Inferior parietal cortex (tissue), 1 donor: Measurements from ENCODE around the gene CEP295NL.
"Not testable (repeated sequence)": the region's sequence is repeated elsewhere in the genome, so short reads cannot be mapped to it uniquely, and the experiment has no call there.

Source experiments
- DNase-seq: peaks from one replicate; pipeline ENCODE4 v3.0.0-alpha.2; 2016; ENCODE audit errors: extremely low spot score

CEP295NL gene

GRCh38 chr17:78888941-78889518, 14.0 kb downstream of the CEP295NL start:
- DNase-seq, result no peak

DNA sequence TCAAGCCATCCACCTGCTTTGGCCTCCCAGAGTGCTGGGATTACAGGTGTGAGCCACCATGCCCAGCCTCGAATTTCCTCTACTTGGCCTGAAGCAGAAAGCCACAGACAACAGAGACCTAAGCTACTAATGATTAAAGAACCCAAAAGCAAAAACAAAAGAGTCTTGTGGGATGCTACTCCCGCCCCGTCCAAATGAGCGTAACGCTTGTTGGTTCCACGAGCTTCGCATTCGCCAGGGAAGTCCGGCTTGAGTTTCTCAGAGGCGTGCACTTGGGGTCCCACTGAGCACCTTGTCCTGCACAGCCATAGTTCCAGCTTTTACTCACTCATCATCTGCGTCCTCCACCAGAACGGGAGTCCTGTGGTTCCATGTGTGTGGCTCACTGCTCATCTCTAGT, 16.0 kb downstream of the CEP295NL start:
- DNase-seq, result no peak

DNA sequence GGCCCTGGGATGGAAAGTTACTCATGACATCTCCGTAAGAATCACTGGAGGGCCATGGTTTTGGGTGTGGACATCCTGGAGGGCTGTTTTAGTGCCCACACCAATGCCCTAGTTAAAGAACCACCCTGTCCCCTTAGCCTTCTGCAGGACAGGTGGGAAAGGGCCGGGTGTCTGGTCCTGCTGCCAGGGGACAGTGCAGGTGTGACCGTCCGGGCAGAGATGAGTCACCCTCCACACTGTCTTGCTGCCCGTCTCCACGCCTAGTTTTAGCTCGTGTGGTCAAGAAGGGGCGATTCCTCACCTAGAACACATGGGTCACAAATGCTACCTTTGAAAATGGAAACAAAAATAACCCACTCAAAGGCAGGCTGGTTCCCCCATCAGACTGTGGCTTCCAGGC, 17.0 kb downstream of the CEP295NL start:
- no peak for DNase-seq

- no peak for DNase-seq
Measured at GRCh38 chr17:78884876-78885667, 17.9 kb downstream of the CEP295NL start.

DNA sequence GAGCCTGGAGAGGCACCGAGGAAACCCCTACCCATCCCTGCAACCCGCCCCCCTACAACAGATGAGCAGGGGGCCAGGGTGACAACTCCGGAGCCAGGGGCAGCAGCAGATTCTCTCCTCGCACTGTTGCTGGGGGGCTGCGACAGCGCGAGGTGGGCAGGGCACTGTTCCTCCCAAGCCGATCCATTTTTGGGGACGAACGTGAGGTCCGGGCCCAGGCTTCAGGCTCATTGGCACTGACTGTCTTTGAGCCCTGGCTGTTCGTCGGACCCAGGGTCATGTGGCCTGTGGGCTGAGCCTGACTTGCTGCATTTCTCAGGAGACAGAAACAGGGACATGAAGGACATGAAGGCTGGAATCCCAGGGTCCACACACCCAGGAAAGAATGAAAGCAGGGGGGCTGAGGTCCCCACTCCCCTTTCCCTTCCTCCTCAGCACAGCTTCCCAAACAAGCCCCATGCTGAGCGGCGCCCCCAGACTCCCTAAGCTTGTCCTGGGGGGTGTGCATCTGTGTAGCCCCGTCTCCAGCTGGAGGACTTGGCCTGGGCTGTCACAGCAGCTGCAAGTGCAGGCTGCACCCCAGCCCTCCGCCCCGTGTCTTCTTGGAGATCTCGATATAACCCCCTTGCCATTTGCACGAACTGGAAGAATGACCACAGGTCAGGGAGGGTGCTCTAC, 18.7 kb downstream of the CEP295NL start:
- peak; percentile 49 for DNase-seq

- peak; percentile 86 for DNase-seq
Measured at GRCh38 chr17:78883533-78884131, 19.4 kb downstream of the CEP295NL start.

DNA sequence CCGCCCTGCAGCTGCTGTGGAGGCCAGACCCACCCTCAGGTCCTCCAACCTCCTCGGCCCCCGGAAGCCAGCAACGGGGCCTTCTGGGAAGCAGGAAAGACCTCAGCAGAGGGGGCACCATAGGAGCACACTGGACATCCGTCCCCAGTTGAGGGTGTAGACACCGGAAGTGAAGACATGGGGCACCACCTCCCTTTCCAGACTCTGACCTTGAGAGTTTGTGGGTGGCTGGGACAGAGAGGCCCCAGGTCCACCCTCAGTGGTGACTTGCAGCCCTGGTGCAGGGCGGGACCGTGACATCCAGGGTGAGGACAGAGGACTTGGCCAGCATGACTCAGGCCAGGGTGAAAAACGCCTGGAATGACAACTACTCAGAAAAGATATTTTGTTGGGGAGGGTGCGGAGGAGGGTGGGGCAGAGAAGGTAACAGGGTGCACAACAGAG, 19.9 kb downstream of the CEP295NL start:
- peak; percentile 33 for DNase-seq

- DNase-seq, result no peak
Measured at GRCh38 chr17:78882540-78883088, 20.4 kb downstream of the CEP295NL start.

- DNase-seq, result peak; percentile 15
Measured at GRCh38 chr17:78879635-78880186, 23.3 kb downstream of the CEP295NL start.

GRCh38 chr17:78878871-78879527, 24.0 kb downstream of the CEP295NL start:
- DNase-seq, result no peak

DNA sequence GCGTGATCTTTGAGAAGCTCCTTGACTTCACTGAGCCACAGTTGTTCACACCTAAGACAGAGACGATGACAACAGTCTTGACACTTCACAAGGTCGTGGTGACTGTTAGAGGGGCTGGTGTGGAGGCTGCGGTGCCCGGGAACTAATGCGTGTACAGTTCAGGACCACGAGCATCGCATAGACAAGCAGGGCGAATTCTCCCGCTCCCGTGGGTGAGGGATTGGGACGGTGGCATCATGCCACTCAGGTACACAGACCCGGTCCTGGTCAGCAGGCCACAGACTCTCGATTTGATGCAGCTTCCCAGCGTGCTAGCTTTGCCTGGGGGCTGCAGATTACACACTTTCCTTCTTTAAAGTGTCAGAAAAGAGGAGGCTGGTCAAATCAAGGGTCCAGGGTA, 24.7 kb downstream of the CEP295NL start:
- DNase-seq, result no peak

- not testable (repeated sequence) for DNase-seq
Measured at GRCh38 chr17:78876954-78877517, 26.0 kb downstream of the CEP295NL start.

- DNase-seq, result no peak
Measured at GRCh38 chr17:78876094-78876597, 26.9 kb downstream of the CEP295NL start.

DNA sequence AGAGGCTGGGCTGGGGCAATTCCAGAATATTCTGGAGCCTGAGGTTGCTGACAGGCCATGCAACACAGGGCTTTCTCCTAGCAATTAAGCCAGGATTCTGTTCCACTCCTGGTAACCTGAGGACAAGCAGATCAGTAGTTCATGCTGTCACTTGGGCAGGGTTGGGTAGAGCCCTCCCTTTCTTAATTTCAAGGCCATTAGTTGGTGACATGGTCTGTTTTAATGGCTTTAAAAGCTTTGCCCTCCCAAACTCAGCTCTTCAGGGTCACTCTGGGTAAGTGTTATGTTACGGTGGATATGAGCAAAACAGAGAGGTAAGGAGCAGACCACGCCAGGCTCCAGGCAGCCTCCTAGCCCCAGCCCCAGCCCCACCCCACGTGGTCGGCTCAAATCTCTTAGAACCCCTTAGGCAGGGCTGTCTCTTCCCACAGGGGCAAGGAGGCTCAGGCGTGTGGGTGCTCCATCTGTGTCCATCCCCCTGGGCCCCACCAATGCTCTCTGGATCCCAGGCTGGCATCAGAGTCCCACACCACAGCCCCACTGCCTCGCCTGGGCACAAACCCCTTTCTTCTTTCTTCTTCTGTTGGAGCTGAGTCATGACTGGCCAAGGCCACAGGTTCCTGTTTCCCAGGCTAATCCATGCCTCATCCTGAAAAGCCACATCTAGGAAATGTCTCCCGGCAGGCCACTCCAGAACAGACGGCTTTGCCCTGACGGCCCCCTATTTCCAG, 27.5 kb downstream of the CEP295NL start:
- no peak for DNase-seq

DNA sequence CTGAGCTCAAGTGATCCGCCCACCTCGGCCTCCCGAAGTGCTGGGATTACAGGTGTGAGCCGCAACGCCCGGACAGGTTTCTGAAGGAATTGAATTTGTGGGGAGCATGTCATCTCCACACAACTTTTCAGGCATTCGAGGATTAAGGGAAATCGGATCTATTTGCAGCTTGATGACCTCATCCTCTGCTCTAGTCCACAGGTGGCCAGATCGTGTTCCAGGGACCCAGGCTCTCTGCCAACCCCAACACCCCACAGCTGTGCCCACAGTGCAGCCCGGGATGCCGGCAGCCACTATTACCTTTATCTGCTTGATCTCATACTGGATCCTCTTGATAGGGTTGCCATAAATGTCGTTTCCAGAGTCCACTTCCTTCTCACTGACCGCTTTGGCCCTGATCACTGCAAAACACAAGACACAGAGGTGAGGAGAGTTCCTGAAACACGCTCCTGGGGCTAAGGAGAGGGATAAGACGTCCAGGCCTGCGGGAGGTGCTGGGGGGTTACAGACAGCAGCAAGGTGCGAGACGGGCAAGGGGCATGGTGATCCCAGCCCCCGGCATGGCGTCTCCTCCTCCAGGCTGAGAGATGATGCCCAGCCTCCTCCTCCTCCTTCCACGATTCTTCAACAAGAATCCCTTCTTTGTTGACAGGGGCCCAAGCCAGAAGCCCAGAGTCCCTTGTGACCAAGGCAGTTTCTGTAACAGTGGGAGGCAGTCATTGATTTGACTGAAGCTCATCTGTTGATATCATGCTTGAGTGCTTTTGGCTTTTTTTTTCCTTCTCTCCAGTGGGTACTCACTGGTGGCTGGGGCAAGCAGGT, 29.3 kb downstream of the CEP295NL start:
- DNase-seq, result peak; percentile 50

DNA sequence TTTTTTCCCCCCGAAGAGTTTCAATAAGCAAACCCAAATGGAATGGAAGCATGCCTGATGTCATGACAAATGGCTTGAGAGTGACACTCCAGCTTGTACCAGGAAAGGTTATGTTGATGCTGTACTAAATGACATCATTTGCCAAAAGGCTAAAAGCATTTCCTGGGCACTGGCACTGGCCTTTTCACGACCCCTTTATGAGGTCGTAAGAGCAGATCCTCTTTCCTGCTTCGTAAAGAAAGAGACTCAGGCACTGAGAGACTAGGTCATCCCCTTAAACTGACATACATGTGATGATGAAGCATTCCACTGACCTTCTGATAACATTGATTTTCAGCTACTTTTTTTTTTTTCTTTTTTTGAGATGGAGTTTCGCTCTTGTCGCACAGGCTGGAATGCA, 30.5 kb downstream of the CEP295NL start:
- DNase-seq, result no peak

DNA sequence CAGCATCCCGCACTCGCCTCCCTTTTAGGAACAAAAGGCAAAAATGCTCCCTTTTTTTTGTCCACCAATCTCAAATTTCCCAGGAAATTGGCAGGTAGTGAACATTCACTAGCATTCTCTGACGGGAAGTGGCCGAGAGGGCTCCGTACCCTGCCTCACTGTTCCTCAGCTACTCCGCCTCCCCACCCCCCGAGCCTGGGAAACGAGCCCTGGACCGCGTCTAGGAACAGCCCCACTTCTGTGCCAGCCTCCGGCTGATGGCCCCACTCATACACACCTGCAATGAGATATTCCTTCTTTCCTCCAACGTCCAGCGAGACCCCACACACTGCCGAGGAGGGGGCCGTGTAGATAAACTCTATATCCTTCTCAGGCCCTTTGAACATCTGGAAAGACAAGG, 32.4 kb downstream of the CEP295NL start:
- DNase-seq, result no peak

- no peak for DNase-seq
Measured at GRCh38 chr17:78868391-78868790, 34.6 kb downstream of the CEP295NL start.

- not testable (repeated sequence) for DNase-seq
Measured at GRCh38 chr17:78867046-78867445, 36.0 kb downstream of the CEP295NL start.
